ENCODE results near the gene C19orf12.

Gene C19orf12

DNA sequence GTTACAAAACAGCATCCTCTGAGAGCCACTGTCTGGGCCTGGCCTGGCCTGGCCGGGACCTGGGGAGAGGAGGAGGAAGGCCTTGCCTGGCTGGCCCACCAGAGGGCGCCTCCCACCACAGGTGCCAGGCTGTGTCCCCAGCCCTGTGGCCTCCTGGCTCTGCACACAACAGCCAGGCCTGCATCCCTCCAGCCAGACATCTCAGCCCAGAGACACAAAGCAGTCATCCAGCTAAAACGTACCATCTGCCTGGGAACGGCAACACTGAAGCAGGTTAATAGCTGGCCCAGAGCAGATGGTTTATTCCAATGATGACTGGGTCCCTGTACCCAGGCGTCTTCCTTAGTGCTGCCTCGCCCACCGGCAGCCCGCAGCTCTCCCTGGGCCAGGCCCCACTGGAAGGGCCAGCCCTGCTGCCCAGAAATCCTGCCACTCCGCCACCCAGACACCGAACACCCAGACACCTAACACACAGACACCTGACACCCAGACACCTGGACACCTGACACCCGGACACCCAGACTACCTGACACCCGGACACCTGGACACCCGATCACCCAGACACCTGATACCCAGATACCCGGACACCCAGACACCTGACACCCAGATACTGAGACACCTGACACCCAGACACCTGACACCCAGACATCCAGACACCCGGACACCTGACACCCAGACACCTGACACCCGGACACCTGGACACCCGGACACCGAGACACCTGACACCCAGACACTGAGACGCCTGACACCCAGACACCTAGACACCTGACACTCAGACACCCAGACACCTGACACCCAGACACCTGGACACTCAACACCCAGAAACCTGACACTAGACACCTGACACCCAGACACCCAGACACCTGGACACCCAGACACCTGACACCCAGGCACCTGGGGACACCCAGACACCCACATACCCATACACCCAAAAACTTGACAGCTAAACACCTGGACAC is 20.1 kb downstream of the C19orf12 start:
- DNase-seq, result no peak

DNA sequence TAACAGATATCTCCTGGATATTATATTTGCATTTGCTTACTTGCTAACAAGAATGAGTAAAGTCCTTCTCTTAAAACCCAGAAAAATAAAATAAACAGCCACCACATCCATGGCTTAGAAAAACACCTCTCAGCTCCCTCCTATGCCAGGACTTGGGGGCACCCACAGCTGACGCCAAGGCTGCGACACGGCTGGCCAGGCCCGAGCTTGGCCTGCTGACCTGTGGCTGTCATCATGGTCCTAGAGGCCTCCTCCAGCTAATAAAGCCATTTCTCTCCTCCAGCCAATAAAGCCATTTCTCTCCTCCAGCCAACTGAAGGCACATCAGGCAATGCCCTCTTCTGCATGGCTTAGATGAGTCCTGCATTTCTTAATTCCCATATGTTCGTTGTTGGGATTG is 20.9 kb downstream of the C19orf12 start:
- DNase-seq, result no peak

DNA sequence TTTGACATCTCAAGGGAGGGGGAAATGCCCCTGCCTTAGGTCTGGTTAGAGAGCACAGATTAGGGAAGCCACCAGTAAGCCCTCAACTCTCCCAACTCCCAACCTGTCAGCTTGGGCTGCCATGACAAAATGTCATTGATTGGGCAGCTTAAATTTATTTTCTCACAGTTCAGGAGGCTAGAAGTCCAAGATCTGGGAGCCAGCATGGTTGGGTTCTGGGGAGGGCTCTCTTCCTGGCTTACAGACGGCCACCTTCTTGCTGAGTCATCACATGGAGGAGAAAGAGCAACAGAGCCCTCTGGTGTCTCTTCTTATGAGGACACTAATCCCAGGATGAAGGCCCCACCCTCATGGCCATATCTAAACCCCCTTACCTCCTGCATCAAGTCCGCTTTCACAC is 24.2 kb downstream of the C19orf12 start:
- no peak for DNase-seq

DNA sequence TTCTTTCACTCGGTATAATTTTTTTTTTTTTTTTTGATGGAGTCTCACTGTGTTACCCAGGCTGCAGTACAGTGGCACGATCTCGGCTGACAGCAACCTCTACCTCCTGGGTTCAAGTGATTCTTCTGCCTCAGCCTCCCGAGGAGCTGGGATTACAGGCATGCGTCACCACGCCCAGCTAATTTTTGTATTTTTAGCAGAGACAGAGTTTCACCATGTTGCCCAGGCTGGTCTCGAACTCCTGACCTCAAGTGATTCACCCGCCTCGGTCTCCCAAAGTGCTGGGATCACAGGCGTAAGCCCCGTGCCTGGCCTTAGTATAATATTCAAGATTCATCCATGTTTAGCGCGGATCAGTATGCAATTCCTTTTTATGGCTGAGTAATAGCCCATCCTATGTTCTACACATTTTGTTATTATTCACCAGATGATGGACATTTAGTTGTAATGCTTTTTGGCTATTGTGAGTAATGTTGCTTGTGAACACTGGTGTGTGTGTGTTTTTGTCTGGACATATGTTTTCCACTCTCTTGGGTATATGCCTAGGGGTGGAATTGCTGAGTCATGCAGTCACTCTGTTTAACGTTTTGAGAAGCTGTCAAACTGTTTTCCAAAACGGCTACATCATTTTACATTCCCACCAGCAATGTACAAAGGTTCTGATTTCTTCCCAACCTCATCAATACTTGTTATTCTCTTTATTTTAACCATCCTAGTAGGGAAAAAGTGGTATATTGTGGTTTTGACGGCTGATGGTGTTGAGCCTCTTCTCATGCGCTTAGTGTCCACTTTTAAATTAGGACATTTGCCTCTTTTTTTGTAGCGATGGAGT is 26.9 kb downstream of the C19orf12 start:
- DNase-seq, result no peak

DNA sequence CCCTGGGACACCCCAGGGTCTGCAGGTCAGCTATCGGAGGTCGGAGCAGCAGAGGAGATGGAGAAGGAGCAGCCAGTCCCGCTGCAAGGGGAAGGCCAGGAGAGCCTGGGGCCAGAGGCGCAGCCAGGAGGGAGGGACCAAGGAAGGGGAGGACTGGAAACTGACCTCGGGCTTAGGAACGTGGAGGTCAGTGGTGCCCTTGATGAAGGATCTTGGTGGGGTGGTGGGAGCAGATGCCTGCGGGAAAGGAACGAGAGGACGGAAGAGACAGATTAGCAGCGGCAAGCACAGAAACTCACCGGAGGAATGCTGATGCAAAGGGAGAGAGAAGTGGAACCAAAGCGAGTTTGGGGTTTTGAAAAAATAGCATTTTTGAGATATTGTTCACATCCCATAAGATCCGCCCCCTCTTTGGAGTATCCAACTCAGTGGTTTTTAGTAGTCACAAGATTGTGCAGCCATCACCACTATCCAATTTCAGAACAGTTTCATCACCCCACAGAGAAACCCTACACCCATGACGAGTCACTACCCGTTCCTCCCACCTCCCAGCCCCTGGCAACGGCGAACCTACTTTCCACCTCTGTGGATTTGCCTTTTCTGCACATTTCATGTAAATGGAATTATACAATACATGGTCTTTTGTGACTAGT is 27.7 kb downstream of the C19orf12 start:
- DNase-seq, result no peak

DNA sequence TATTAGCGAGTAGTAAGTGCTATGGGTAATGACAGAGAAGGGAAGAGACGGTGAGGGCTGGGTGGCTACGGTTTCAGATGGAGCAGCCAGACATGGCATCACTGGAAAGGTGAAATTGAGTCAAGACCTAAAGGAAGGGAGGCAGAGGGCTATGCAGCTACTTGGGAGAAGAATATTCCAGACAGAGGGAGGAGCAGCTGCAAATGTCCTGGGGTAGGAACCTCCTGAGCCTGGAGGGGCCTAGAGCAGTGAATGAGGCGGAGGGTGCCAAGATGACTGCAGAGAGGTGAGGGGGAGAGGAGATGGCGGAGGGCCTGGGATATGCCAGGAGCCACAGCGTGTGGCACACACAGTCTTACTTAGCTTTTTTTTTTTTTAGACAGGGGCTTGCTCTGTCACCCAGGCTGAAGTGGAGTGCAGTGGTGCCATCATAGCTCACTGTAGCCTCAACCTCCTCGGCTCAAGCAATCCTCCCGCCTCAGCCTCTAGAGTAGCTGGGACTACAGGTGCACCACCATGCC is 28.7 kb downstream of the C19orf12 start:
- DNase-seq, result no peak

DNA sequence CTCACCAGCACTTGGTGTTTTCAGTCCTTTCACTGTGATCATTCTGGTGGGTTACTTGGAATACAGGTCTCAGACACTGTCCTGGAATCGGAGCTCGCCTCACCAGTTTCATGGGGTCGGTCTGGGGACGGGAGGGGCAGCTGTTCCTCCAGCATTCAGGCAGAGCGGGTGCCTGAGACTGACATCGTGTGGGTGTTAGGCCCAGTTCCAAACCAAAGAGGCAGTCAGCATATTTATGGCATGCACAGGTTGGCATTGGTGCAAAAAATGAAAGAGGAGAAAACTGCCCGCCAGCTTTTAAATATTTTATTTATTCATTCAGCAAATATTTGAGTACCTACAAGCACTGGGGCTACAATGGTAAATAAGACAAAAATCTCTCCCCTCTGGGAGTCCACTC is 29.7 kb downstream of the C19orf12 start:
- no peak for DNase-seq

DNA sequence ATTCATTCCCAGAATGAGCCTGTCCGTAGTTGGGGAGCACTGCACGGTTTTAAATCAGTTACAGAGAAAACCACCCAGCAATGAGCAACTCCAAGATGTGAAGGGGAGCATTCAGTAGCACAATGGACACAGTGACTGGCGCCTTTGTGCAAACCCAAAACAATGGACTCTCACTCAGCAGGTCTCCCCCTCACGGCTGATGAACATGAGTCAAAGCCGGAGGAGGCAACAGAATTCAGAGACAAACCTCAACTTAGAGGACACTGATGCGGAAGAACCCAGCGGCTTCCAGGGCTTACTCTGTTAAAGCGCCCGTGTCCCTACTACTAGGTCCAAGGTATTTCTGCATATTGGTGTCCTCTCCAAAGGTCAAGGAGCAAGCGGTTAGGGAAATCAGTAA is 32.1 kb downstream of the C19orf12 start:
- no peak for DNase-seq

DNA sequence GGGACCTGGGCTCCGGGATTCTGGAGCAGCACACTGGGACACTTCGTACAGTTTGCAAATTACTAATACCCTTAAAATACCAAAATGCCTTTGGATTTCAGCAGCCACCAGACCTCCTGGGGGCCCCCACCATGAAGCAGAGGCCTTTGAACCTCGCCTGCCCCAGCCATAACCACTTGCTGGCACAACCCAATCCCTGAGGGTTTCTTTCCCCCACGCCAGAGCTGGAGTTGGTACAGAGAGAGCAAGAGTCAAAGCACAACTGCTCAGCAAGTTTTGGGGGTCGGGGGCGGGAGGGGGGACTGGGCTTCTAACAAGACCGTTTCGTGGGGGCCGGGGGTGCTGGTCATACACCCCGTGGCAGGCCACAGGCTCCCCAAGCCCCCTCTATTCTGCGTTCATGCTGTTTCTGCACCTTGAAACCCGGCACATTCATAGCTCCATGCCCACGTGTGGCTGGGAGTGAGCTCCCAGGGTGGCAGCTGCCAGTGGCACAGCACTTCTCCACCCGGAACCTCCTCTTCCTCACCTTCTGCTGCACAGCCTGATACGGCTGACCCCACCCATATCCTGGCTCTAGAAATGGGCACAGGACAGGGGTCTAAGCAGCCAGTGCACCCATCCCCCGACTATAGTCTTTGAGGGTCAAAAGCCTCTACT is 32.7 kb downstream of the C19orf12 start:
- no peak for DNase-seq

DNA sequence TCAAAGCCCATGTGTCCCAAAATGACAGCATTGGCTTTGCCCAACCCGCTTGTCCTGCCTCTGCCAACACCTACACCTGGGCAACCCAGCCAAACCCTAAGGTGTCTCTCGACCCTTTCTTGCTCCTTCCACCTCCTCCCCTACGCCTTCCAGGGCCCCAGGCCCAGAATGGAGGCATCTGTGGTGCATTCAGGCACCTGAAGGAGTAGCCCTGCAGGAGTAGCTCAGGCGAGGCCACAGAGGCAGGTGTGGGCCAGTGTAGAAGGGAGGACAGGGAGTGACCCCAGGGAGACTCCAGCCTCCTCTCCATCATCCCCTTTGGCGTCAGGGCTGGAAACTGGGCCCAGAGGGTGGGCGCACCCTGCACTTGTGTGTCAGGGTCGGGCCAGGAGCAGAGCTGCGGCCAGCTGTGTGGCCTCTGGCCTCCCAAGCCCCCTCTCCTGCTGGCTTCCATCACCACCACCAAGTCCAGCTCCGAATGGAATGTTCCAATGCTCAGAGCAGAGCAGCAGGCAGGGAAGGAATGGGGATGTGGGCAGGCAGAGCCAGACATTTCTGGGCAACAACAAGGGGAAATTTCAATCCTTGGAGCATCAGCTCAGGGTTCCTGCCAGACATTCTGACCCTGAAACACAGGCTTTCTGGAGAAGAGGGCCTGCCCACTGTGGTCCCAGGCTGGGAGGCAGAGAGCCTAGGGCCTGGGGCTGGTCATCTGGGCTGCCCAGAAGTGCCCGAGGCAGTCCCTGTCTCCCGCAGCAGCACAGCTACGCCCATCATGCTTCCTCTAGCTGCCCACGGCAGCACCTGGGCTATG is 33.4 kb downstream of the C19orf12 start:
- no peak for DNase-seq

DNA sequence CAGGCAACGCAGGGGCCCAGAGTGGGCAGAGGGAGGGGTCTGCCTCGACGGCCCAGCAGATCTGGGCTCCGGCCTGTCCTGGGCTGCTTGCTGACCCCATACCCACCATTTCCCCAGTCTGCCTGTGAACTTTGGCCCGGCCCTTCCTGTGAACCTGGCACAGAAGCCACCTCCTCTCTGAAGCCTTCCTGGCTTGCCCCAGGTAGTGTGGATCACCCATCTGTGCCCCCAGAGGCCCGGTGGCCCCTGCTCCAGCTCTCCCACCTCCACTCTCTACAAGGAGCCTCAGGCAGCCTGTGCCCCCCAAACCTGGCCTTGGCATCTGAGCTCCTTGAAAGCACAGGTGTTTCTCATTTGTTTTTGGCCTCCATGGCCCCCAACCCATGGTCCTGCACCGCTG is 34.1 kb downstream of the C19orf12 start:
- no peak for DNase-seq

DNA sequence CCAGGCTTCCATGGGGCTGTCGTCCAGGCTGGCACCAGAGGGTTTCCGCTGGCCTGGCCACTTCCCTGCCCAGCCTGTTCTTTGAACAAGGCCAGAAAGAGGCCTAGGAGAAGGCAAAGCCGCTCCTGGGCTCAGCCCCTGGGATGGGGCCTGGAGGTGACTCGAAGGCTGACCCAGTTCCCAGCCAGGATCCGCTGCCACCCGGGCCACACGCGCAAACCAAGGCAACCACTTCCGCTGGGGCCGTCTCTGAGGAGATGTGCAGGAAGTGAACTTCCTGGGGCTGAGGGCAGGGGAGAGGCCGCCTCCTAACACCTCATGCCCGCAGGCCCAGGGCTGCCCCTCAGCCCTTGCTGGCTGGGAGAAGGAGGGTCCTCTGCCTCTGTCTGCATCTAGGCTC is 34.6 kb downstream of the C19orf12 start:
- DNase-seq, result no peak

DNA sequence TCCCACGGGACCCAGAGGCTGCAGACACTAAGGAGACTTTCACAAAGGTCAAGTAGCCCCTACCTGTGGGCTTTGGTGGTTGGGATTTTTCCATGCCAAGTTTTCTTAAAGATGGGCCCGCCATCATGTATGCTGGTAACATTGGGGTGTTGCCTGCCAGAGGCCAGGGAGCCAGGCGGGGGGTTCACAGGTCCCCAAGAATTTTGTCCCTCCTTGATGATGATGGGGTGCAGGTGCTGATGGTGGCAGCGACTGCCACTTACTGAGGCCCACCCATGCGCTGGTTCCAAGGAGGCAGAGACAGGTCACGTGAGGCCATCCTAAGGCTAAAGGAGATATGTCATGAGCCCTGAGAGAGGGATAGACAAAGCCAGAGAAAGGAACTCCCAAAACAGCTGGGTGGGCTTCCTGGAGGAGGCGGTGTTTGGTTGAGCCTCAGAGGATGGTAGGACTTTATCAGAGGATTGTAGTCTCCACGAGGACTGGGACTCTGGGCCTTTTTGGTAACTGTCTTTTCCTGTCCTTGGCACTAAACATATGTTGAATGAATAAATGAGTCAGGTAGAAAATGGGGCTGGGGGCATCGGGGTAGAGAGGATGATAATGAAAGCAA is 35.4 kb downstream of the C19orf12 start:
- no peak for DNase-seq

DNA sequence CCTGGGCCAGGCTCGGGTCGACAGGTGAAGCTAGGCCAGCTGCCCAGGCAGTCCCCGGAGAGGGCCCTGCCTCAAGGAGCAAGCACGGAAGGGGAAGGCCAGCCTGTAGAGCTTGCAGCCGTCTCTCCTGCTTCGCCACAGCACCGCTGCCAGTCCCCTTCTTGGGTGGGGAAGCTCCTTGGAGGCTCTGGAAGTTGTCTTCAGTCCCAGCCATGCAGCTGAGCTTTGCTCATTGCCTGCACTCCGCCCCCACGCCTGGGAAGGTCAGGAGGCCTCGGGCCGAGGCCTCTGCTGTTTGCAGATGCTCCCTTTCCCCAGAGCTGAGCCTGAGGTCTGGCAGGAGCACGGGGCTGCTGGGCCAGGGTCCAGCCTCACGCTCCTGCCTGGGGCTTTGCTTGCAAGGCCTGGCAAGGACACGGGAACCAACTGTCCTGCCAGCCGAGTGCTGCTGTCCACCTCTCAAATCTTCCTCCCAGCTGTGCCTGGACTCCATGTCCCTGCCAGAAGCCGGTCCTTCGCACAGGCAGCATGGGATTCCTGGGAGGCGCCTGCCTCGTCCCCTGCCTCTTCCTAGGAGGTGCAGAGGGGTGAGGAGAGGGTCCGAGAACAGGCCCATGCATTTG is 36.5 kb downstream of the C19orf12 start:
- DNase-seq, result no peak

DNA sequence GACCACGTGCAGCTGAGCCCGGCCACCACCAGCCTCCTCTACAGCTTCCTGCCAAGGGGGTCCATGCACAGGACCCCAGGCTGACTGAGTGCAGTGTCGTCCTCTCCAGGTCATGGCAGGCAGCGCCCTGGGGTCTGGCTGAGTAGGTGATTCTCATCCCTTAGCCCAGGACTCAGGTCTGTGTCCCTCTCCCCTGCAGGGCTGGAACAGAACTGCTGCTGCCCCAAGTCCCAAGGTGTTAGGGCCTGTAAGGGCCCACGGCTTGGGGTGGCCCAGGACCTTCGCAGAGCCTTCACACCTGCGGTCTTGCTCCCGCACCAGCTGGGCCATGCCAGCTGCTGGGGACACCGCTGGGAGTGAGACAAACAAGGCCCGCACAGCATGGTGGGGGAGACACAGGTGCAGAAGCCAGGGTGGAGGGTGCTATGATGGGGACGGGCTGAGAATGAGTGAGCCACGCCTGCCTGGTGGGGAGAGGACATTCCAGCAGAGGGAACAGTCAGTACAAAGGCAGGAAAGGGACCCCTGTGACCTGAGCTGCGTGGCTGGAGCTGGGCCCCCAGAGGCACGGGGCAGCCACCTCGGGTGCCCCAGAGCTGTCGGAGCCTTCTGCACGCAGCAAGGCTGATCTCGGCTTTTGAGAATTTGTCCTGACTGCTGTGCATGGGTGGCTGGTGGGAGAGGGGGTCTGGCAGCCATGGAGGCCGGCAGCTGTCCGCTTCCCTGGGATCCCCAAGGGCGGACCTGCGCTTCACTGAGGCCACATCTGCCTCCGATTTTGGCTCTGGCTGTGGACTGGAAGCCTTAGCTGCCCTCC is 37.9 kb downstream of the C19orf12 start:
- DNase-seq, result no peak

DNA sequence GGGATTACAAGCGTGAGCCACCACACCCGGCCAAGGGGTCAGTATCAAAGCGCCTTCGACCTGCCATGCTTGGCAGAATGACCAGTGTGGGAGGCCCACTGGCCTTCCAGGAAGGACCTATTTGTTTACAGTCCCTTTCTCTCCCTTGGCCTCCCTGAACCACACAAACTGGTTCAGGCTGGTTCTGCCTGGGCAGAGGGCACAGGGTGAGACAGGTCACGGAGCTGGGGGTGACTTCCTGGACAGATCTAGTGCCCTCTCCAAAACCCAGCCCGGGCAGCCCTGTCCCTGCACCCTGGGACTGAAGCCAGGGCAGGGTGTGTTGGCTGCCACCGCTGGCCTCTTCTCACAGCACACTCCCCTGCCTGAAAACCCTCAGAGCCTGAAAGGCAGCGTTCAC is 38.5 kb downstream of the C19orf12 start:
- no peak for DNase-seq

DNA sequence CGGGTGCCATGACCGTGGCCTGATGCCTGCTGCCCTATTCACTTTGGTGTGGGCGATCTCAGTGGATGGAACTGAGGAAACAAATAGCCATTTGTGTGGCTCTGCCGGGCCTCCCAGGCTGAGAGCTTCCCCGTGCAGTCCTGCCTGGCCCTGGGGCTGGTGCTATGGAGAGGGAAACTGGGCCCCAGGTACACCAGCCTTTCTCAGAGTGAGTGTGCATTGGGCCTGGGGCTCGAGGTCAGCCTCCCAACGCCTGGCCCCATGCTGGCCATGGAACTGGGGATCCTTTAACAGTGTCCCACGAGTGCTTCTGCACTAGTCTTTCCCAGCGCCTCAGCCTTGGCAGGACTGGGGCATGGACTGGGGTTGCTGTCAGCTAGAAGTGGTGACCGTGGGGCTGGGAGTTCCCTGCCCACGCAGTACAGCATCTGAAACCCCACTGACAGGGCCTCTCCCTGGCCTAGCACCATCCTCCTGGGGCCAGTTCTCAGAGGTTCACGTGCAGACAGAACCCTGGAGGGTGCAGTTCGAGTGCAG is 39.3 kb downstream of the C19orf12 start:
- no peak for DNase-seq

DNA sequence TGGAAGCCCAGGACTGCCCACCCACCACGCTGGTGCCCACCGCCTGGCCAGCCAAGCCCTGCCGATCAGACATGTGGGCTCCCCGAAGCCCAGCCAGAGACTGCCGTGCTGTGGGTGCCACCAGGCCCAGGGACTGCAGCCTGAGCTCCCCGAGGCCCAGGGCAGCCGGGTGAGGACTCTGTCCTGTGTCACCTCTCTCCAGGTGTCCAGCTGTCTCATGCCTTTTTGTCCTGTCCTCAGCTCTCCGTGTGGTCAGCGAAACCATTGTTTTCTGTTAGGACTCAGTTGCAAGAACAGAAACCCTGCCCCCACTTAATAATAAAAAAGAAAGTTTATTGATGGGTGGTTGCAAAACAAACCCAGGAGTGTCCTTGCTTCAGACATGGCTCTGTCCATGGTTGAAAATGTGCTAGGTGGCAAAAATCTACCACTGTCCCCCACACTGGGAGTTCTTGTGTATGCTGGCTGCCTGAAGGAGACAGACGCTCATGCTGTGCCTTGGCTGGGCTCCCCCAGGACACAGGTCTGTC is 39.9 kb downstream of the C19orf12 start:
- DNase-seq, result no peak

DNA sequence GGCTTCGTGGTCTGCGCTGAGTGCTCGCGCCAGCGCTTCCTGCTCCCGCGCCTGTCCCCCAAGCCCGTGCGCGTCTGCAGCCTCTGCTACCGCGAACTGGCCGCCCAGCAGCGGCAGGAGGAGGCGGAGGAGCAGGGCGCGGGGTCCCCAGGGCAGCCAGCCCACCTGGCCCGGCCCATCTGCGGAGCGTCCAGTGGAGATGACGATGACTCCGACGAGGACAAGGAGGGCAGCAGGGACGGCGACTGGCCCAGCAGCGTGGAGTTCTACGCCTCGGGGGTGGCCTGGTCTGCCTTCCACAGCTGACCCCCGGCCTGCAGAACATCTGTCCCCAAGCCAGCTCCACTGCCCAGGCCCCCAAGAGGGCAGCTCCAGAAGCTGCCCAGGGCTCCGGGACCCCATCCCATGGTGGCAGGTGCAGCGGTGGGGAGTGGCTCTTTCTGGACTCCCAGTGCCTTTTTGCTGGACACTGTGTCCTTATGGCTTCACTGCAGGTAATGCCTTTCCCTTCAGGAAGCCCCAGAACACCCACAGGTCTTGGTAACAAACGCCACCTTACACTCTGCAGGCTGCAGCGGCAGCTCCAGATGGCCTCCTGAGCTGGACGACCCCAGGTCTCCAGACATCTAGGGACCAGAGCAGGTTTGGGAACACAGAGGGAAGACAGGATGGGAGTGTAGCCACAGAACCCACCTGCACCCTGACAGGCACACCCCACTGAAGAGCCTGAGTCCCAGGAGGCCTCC is 40.5 kb downstream of the C19orf12 start:
- no peak for DNase-seq
